ENCODE data around the gene KDF1.
A peak's percentile ranks its signal among the peaks of the same experiment; 100 is the strongest.

The KDF1 gene

DNA sequence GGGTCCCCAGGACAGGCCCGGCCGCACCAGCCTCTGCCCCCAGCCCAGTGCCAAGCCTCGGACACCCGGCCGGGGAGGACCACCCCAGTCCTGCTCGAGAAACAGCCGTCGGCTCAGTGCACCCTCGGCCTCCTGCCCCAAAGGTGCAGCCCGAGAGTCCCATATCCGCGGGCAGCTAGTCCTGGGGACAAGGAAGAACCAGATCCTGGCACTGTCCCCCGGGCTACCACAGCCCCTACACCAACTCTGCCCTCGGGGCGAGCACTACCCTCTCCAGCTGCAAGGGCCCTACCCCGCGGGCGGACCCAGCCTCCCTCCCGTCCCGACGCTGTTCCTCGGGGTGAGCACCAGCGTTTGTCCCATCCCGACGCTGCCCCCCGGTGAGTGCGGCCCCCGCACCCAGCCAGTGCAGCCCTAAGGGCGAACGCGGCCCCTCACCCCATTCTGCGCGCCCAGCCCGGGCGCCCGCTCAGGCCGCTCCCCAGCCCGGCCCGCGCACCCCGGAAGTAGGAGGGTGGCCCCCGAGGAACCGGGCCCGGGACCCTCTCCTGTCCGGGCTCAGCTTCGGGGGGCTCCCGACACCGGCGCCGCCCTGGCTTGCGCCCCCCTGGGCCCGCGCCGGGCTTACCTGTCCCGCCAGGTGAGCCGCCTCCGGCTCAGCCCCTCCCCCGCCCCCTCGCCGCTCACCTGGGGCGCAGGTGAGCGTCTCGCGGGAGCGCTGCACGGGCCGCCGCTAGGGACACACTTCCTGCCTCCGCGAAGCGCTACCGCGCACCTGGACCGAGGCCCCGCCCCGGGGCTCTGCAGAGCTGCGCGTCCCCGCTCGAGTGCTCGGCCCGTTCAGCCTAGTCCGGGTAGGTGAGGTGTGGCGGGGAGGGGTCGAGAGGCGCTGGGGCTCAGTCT lies at the start of gene KDF1:
Gene KDF1, minus strand, starts transcription at position 747 of the 903 bp plus-strand sequence. CDS start 8,088 bp downstream, outside the sequence.
- no peak for DNase-seq

DNA sequence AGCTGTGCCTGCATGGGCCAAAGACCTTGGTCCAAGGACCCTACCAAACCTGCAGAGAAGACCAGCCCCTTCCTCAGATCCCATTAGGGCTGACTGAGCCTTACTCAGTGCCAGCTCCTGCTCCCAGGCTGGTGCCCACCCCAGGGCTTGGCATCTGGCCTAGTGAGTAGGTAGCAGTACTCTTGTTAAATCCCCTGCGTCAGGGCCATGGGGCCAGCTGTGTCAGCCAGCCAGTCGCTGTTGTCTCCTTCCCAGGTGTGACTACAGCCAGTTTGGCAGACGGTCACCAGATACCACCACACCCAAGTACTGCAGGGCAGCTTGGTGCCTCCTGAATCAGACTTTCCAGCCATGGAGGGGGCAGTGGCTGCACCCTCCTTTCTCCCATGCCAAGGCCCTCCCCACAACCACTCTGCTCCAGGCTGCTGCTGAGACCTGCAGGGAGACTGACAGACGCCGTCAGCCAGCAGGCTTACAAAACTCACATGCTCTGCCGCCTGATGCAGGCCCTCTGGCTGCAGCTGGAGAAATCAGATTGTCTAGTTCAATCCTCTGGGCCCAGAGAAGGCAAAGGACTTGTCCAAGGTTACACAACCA lies 49.4 kb upstream of the KDF1 start:
- peak; percentile 10 for DNase-seq

DNA sequence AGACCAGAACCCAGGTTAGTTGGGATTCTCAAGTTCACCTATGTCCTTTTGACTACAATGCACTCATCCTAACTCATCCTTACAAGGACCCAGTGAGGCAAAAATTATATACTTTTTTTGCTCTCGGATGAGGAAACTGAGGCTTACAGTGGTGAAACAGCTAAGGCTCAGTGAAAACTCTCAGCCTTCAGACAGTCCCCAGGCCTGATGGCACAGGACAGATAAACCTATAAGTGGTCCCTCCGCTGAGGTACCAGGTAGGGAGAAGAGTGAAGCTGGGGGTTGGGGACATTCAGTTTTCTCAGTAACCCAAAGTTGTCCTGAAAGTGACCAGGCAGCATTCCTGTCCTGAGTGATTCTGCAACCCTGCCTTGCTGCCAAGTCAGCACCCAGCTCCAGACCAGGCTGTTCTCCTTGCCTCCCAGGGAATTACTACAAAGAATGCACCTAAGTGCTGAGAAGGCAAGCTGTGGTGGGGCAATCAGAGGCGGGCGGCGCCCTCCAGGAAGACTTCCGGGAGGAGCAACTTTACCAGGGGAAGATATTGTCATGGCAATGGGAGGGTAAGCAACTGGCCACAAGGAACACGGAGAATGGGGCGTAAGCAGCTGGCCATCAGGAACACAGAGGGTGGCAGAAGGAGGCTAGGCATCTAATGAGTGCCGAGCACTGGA lies 47.8 kb upstream of the KDF1 start:
- no peak for DNase-seq

GRCh38 chr1:27006683-27007082 lies 46.4 kb upstream of the KDF1 start:
- DNase-seq = no peak

- DNase-seq = no peak
Observed at GRCh38 chr1:27005648-27006496, 45.6 kb upstream of the KDF1 start.

GRCh38 chr1:27005166-27005530 lies 44.9 kb upstream of the KDF1 start:
- no peak for DNase-seq

DNA sequence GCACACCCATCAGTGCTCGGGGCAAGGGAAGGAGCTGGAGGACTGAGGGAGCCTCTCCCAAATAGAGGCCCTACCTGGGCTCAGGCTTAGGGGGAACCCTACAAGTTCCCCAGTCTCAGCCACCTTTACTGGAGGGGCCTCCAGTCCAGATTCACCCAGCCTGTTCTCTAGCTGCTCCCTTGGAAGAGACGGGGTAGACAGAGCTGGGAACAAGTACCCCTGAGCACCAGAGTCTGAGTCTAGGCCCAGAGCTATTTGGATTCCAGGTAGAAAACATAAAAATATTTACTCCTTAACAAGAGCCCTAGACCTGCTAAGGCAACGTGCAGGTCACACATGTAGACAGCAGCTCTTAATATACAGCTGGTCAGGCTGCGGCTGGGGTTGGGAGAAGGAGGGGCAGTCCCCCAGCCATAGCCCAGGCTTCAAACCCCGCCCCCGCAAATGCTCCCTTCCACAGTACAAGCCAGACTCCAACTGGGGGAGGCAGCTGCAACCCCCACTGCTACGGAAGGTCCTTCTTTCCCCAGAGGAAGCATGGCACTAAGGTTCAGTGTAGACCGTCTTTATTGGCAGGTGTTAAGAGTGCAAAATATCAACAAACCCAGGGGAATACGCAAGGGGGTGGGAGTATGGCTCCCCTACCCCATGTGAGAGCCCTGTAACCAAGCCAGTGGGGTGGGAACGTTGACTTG lies 44.4 kb upstream of the KDF1 start:
- DNase-seq = no peak

GRCh38 chr1:27003745-27004470 lies 43.6 kb upstream of the KDF1 start:
- no peak for DNase-seq

DNA sequence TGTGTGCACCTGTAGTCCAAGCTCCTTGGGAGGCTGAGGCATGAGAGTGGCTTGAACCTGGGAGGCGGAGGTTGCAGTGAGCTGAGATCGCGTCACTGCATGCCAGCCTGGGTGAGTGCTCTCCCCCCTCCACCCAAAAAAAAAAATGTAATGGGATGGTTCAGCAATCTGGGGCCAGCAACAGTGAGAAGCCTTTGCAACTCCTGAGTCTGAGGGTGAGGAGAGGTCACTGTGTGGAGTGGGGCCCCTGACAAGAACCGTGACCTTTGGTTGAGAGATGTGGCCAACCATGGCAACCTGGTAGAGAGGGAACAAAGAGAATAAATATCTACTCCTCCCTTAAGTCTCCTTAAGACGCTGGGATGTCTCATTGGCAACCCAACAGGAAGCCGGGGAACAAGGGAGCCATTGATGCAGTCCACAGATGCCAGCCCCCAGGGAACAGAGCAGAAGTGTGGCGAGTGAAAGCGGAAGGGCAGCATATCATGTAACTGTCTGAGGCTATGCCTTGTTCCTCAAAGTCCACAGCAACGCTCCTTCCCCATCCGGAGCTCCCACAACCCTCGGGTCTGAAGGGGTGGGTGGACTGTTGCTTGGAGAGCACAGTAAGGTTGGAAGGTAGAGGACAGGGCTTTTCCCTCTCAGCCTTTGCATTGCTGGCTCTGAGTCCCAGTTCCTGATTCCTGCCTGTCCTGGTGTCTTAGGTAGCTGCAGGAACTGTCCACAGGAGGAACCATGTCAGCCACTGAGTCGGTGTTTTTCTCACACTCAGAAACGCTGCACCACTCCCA lies 41.5 kb upstream of the KDF1 start:
- peak; percentile 4 for DNase-seq

GRCh38 chr1:27000817-27001460 lies 40.7 kb upstream of the KDF1 start:
- DNase-seq = no peak

DNA sequence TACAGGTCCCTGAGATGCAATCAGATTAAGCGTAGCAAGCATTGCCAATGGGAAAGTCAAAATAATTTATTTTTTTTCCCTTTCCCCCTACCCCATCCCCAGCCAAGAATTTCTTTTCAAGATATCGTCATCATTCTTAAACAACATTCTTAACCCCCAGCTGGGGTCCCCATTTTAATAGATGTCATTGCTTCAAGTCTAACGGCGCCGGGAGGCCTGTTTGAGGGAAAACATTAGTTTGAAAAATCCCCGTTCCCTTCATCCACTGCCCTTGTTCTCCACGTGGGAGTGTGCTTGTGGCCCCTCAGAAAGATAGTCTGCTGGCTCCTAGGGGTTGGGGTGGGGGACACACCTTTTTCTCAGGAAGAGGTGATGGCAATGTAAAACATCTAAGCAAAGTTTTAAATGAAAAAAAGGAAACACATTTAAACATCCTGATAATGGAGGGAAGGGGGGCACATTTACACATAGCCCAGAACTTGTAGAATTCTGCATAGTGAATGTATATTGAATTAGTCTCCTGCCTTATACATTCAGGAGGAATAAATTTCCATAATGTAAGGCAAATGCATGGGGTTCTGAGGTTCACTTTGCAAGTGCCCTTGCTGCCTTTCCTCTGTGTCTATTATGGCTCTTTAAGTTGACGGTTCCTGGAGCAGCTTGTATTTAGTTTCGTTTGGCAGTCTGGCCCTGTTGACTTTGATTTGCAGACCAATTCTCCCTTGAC lies 40.0 kb upstream of the KDF1 start:
- DNase-seq = no peak

DNA sequence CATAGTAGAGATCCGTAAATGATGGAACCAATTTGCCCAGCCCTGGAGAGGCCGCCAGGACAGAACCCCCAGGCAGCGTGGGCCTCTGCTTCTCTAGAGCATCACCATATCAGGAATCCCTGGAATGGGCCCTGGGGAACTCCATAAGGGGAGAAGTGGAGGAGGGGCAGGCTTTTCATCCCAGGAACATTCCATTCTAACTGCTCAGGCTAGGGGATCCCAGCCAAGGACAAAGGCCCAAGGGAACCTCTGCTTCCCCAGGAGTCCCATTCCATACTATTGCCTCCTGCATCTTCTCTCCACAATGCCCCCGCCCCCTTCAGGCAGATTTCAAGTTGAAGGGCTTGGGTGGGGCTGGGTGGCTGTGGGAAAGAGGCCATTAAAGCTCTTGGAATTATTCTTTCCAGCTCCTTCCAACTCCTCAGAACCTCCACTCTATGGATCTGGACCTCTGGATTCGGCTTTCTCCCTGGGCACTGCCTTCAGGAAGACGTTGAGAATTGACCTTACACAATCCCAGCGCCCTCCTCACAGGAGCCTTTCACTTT lies 39.2 kb upstream of the KDF1 start:
- no peak for DNase-seq

- no peak for DNase-seq
Observed at GRCh38 chr1:26998429-26999300, 38.4 kb upstream of the KDF1 start.

DNA sequence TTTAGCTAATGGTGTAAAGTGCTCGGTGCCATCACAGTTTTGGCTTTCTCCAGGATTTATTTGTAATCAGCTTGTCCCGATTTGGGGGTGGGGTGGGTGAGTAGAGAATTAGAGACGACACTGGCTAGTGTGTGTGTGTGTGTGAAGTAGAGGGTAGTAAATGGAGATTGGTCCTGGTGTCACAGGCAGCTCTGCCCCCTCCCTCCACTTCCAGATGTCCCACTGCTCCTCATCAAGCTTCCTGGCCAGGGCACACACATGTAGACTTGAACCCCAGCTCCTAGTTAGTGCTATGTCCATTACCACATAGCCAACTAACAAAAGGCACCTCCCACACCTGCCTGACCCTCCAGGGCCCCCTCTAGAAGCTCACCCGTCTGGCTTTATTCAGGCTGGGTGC lies 36.4 kb upstream of the KDF1 start:
- no peak for DNase-seq

DNA sequence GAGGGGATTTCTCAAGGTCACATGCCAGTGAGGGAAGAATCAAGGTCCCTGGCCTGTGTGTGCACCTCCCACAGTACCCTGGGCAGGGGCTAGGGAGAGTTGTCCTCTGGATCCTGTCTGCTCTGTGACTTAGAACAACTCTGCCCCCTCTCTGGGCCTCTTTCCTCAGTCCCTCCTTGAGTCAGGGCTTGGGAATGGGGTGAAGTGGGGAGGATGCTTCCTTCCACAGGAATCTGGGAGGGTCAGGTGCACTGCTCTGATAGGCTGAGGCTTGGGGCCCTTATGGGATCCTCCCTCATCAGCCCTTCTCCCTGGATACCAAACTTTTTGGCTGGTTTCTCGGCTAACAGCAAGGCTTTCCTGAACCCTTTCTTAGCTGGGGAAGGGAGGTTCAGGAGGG lies 35.8 kb upstream of the KDF1 start:
- DNase-seq = no peak

- DNase-seq = no peak
Observed at GRCh38 chr1:26994787-26995517, 34.7 kb upstream of the KDF1 start.

DNA sequence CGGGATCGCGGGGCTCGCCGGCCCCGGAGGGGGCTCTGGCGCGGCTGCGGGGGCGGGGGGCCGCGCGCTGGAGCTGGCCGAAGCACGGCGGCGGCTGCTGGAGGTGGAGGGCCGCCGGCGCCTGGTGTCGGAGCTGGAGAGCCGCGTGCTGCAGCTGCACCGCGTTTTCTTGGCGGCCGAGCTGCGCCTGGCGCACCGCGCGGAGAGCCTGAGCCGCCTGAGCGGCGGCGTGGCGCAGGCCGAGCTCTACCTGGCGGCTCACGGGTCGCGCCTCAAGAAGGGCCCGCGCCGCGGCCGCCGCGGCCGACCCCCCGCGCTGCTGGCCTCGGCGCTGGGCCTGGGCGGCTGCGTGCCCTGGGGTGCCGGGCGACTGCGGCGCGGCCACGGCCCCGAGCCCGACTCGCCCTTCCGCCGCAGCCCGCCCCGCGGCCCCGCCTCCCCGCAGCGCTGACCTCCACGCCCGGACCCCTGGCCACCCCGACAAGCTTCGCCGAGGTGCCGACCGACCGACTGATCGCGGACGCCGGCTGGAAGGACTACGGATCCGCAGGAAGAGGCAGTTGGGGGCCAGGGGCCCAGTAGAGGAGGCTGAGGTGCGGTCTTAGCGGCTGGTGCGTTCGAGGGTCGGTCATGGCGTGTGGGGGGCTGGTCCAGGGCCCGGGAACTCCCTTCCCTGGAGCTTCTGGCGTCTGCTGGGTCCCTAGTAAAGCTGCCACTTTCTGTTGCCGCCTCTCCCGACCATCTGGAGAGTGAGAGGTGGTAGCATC lies 33.9 kb upstream of the KDF1 start:
- DNase-seq = no peak

Data from NCI-H1694 treated with DMSO at 0.1 percent for 48 hours (cell line).